ENCODE data around the gene SERTM1.
A peak's percentile ranks its signal among the peaks of the same experiment; 100 is the strongest.

The SERTM1 gene

DNA sequence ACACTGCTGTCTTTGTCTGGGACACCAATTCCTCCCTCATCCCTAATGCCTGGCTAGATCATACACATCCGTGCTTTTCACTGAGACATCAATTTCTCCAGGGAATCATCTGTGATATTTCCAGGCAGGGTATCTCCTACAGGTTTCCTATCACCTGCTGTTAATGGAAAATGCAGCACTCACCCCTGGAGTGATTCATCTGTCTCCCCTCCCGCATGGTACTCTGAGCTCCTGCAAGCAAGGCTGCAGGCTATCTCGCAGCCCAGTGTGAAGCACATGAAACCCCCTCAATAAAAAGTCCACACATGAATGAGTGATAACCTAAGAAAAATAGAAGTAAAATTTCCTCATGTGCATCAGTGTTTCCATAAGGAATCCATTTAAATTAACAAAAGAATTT is 38.5 kb downstream of the SERTM1 start:
- DNase-seq = no peak

DNA sequence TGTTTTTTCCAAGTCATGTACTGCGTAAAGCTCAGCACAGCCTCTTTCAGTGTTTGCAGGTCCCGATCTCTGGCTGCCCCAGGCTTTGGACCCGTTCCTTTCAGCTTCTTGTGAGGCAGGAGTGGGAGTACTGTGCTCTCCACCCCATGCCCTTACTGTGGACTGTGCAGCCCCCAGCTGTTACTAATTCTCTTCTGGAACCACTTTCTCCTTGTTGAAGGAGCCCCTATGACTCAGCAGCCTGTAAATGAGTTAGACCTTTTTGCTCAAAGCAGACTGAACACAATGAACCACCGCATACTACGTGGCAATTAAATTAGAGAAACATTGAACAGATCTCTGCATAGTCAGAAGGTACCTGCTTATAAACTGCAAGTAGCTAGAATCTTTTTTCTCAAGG is 39.0 kb downstream of the SERTM1 start:
- DNase-seq = peak in 1 of 2 experiments; percentile 21

DNA sequence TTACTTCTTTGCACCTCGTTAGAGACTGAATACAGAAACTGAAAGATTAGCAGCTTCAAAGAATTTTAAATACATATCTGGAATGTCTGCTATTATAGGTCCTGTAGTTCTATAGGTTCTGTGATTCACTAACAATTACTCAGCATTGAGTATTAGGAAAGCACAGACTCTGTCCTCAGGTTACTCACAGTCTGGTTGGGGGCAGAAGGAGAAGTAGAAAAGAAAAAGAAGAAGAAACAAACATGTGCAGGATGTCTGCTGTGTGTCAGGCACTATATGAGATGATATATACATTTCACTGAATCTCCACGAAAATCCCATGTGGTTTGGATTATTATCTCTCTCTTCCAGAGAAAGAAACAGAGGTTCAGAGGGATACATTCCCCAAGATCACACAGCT is 40.1 kb downstream of the SERTM1 start:
- no peak for DNase-seq

GRCh38 chr13:36715841-36716240 is 42.0 kb downstream of the SERTM1 start:
- no peak for DNase-seq

GRCh38 chr13:36717017-36717416 is 43.2 kb downstream of the SERTM1 start:
- no peak for DNase-seq

- no peak for DNase-seq
Observed at GRCh38 chr13:36717966-36718545, 44.2 kb downstream of the SERTM1 start.

GRCh38 chr13:36718686-36719085 is 44.9 kb downstream of the SERTM1 start:
- DNase-seq = no peak

- no peak for DNase-seq
Observed at GRCh38 chr13:36724141-36724540, 50.3 kb downstream of the SERTM1 start.

GRCh38 chr13:36725936-36726335 is 52.1 kb downstream of the SERTM1 start:
- no peak for DNase-seq

DNA sequence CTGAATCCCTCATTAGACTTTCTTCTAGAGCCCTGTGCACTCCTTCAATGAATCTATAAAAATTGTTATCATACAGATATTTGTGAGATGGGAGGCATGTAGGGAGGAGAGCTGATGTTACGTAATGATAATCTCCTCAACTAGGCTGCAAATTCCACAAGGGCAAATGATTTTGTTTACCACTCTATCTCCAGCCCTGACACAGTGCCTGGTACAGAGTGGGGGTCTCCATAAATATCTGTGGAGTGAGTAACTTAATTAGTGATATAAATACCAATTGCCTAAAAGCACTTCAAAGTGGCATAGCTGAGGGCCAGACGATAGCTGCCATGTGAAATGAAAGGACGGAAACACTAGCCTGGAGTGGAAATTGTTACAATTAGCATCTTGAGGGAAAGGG is 54.2 kb downstream of the SERTM1 start:
- DNase-seq = no peak

- DNase-seq = peak; percentile 65 to 76
Observed at GRCh38 chr13:36736119-36736726, 62.4 kb downstream of the SERTM1 start.

- DNase-seq = no peak
Observed at GRCh38 chr13:36737524-36738083, 63.8 kb downstream of the SERTM1 start.

DNA sequence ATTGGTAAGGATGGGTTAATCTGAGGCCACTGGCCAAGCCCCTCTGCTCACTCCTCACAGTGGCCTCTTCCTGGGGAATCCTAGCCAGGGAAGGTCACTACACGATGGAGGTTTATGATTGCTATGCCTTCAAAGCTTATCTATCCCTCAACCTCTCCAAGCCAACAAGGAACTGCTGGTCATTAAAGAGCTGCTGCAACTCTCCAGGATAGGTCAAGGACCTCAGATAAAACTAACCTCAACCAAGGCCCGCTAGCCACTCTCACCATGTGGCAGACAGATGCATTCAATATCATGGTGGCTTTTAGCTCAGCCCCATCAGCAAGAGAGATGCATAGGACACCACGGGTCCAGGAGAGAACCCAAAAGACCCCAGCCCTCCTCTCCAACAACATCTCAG is 71.6 kb downstream of the SERTM1 start:
- no peak for DNase-seq

- no peak for DNase-seq
Observed at GRCh38 chr13:36746051-36746450, 72.2 kb downstream of the SERTM1 start.

Measured in SHP77 (cell line).